GM23338 (cell line): ENCODE measurements around the gene THSD4. TPM values are rescaled to one million over a fixed set of nuclear protein-coding genes. Genes with fewer than 3 reads are reported as not detected.

Source experiments
- ATAC-seq: fragments of 200-7000 bp; cut with Tn5 transposase; 3 replicates; pipeline ENCODE4 v1.9.1; 2020
- DNase-seq: peaks from one replicate; pipeline ENCODE4 v3.0.0-alpha.2; 2015; ENCODE audit warnings: low spot score
- H2AFZ ChIP-seq: fragments of 200-600 bp; sonication (generic); 2 replicates; pipeline ENCODE4 v1.8.0; 2016; ENCODE audit warnings: antibody characterized with exemption, mild to moderate bottlenecking, moderate library complexity
- H3F3A ChIP-seq: fragments of 200-600 bp; sonication (generic); replicated peaks from 2 replicates; pipeline ENCODE4 v1.8.0; 2017; ENCODE audit warnings: antibody characterized with exemption, mixed run types, low read depth
- H3K27ac ChIP-seq: fragments of 200-600 bp; sonication (generic); 2 replicates; pipeline ENCODE4 v1.6.1; 2016; ENCODE audit warnings: low read depth
- H3K27me3 ChIP-seq: fragments of 200-600 bp; sonication (generic); 2 replicates; pipeline ENCODE4 v1.8.0; 2016; ENCODE audit warnings: mild to moderate bottlenecking, mixed run types, moderate library complexity; ENCODE audit not compliant: insufficient read depth
- H3K36me3 ChIP-seq: fragments of 200-600 bp; sonication (generic); 2 replicates; pipeline ENCODE4 v1.8.0; 2016; ENCODE audit warnings: mild to moderate bottlenecking; ENCODE audit not compliant: insufficient read depth
- H3K4me1 ChIP-seq: fragments of 200-600 bp; sonication (generic); 2 replicates; pipeline ENCODE4 v1.8.0; 2016; ENCODE audit warnings: mild to moderate bottlenecking, moderate library complexity; ENCODE audit not compliant: insufficient read depth
- H3K4me2 ChIP-seq: fragments of 200-600 bp; sonication (generic); 2 replicates; pipeline ENCODE4 v1.7.1; 2017; ENCODE audit warnings: mixed run types
- H3K4me3 ChIP-seq: fragments of 200-600 bp; sonication (generic); 2 replicates; pipeline ENCODE4 v1.6.1; 2016; ENCODE audit warnings: mixed run types
- H3K79me2 ChIP-seq: fragments of 200-600 bp; sonication (generic); replicated peaks from 2 replicates; pipeline ENCODE4 v1.8.0; 2017; ENCODE audit warnings: mild to moderate bottlenecking; ENCODE audit not compliant: insufficient read depth
- H3K9me2 ChIP-seq: fragments of 200-600 bp; sonication (generic); 2 replicates; pipeline ENCODE4 v1.8.0; 2017; ENCODE audit not compliant: insufficient read depth
- H4K20me1 ChIP-seq: fragments of 200-600 bp; sonication (generic); replicated peaks from 2 replicates; pipeline ENCODE4 v1.8.0; 2017; ENCODE audit warnings: mild to moderate bottlenecking; ENCODE audit not compliant: insufficient read depth
- H3K27ac Mint-ChIP-seq: 2 replicates; pipeline ENCODE4 v1.8.0; 2020; ENCODE audit warnings: inconsistent platforms, mild to moderate bottlenecking, moderate library complexity, mixed read lengths
- H3K27me3 Mint-ChIP-seq: 3 replicates; pipeline ENCODE4 v1.8.0; 2022; ENCODE audit warnings: low read depth, mild to moderate bottlenecking, moderate library complexity, mixed read lengths, inconsistent platforms; ENCODE audit not compliant: insufficient read depth, poor library complexity
- H3K36me3 Mint-ChIP-seq: 3 replicates; pipeline ENCODE4 v1.8.0; 2021; ENCODE audit warnings: low read depth, mild to moderate bottlenecking, inconsistent platforms, moderate library complexity, mixed read lengths
- H3K4me1 Mint-ChIP-seq: 3 replicates; pipeline ENCODE4 v1.8.0; 2020; ENCODE audit warnings: mild to moderate bottlenecking, inconsistent platforms, mixed read lengths
- H3K4me3 Mint-ChIP-seq: 3 replicates; pipeline ENCODE4 v1.8.0; 2021; ENCODE audit warnings: moderate library complexity, mild to moderate bottlenecking, inconsistent platforms, mixed read lengths
- H3K9me3 Mint-ChIP-seq: 3 replicates; pipeline ENCODE4 v1.8.0; 2020; ENCODE audit warnings: moderate library complexity, mild to moderate bottlenecking, inconsistent platforms, mixed read lengths
- CREB1 ChIP-seq: fragments of 250-450 bp; sonication (Bioruptor Pico); IDR thresholded peaks from 2 replicates; pipeline ENCODE4 v1.5.0; 2020; ENCODE audit warnings: low read depth, mild to moderate bottlenecking, moderate library complexity
- CTCF ChIP-seq, 2 experiments: fragments of 200-600 bp in 1 of 2; sonication (generic) in 1 of 2; conservative IDR thresholded peaks; 2 replicates each; pipeline versions ENCODE4 v1.5.1 to v1.6.1; 2016 to 2017; ENCODE audit warnings: antibody characterized with exemption in 2 of 2, low read depth in 2 of 2, mild to moderate bottlenecking in 2 of 2, moderate library complexity in 1 of 2
- EZH2 ChIP-seq: fragments of 200-600 bp; sonication (generic); IDR thresholded peaks from one replicate; pipeline ENCODE4 v1.8.0; 2017; ENCODE audit warnings: antibody characterized with exemption, mild to moderate bottlenecking, low read depth; ENCODE audit not compliant: unreplicated experiment
- EZH2phosphoT487 ChIP-seq: fragments of 200-600 bp; sonication (generic); IDR thresholded peaks from one replicate; pipeline ENCODE4 v1.8.1; 2018; ENCODE audit warnings: antibody characterized with exemption; ENCODE audit not compliant: unreplicated experiment
- JUNB ChIP-seq: IDR thresholded peaks from one replicate; pipeline ENCODE4 v1.6.1; 2016; ENCODE audit warnings: antibody characterized with exemption; ENCODE audit not compliant: unreplicated experiment
- NANOG ChIP-seq: IDR thresholded peaks from 2 replicates; pipeline ENCODE4 v1.6.1; 2016; ENCODE audit warnings: antibody characterized with exemption, borderline replicate concordance
- POLR2AphosphoS5 ChIP-seq: IDR thresholded peaks from 2 replicates; pipeline ENCODE4 v1.6.1; 2016; ENCODE audit warnings: antibody characterized with exemption, low read depth
- STAT1 ChIP-seq: IDR thresholded peaks from one replicate; pipeline ENCODE4 v1.6.1; 2016; ENCODE audit warnings: antibody characterized with exemption; ENCODE audit not compliant: unreplicated experiment
- ZNF114 ChIP-seq: fragments of 250-450 bp; sonication (Bioruptor Pico); IDR thresholded peaks from 2 replicates; pipeline ENCODE4 v1.5.0; 2020; ENCODE audit warnings: mild to moderate bottlenecking, moderate library complexity
- ZNF331 ChIP-seq: fragments of 250-450 bp; sonication (Bioruptor Pico); IDR thresholded peaks from 2 replicates; pipeline ENCODE4 v1.5.0; 2020; ENCODE audit warnings: low read depth, mild to moderate bottlenecking, moderate library complexity
- ZNF462 ChIP-seq: fragments of 250-450 bp; sonication (Bioruptor Pico); IDR thresholded peaks from 2 replicates; pipeline ENCODE4 v1.5.0; 2020; ENCODE audit warnings: mild to moderate bottlenecking, moderate library complexity
- polyA plus RNA-seq: library from polyadenylated mRNA; unstranded; fragments of >200 nt; fragmentation: Nextera tagmentation; extraction: Ambion mirVana; gene quantifications from 2 replicates; pipeline ENCODE4 v1.2.1, GENCODE V29; 2016
- total RNA-seq: library from RNA; depleted of rRNA; stranded (reverse); fragments of >200 nt; shearing (Covaris generic); gene quantifications from 2 replicates; pipeline ENCODE4 v1.2.3, GENCODE V29; 2014
- TF ChIP-seq, protein P1 (sequence below): IDR thresholded peaks from 2 replicates; pipeline ENCODE4 v1.6.1; 2016; ENCODE audit warnings: antibody characterized with exemption
- TF ChIP-seq, protein P2 (sequence below): IDR thresholded peaks from one replicate; pipeline ENCODE4 v1.6.1; 2018; ENCODE audit warnings: antibody characterized with exemption; ENCODE audit not compliant: unreplicated experiment

Gene THSD4
- total and polyA plus RNA-seq, 2 experiments from 2014 or later: 2.0 to 7.4 TPM

GRCh38 chr15:71785996-71786395 is 670.7 kb downstream of the THSD4 start:
- no peak overlapping the region for H2AFZ ChIP-seq
- H4K20me1 ChIP-seq: no peaks in the 10 kb centered on the region
- H3K4me2 ChIP-seq: no peak overlapping the region
- no peaks in the 10 kb centered on the region for H3K79me2 ChIP-seq
- Mint-ChIP-seq H3K9me3 (no peaks in the 10 kb centered on the region), H3K4me3 (no peak overlapping the region), H3K27me3 (peaks cover 3% of the 10 kb centered on the region), H3K4me1 (0 out of 3 replicates have a peak, but pooled peaks cover 2% of the 10 kb centered on the region), H3K36me3 (no peaks in the 10 kb centered on the region), H3K27ac (no peak overlapping the region)
- H3K27ac ChIP-seq: no peak overlapping the region
- no peaks in the 10 kb centered on the region for H3F3A ChIP-seq
- ATAC-seq: no peak
- DNase-seq: no peak
- no peaks in the 10 kb centered on the region for H3K36me3 ChIP-seq
- no peak overlapping the region for H3K4me3 ChIP-seq
- no peaks in the 10 kb centered on the region for H3K4me1 ChIP-seq
- no peaks in the 10 kb centered on the region for H3K9me2 ChIP-seq
- TF ChIP-seq ZNF462 (CRISPR knock-in tag): no peak
- no peak for TF ChIP-seq EZH2phosphoT487
- TF ChIP-seq POLR2AphosphoS5: no peak
- TF ChIP-seq CTCF (conservative IDR thresholded peaks at IDR 0.05; ENCODE audit: low read depth in 2 of 2): no peak
- no peak for TF ChIP-seq ZNF114 (CRISPR knock-in tag)
- TF ChIP-seq STAT1: no peak
- no peak for TF ChIP-seq ZNF331 (CRISPR knock-in tag)
- TF ChIP-seq, protein P1, sequence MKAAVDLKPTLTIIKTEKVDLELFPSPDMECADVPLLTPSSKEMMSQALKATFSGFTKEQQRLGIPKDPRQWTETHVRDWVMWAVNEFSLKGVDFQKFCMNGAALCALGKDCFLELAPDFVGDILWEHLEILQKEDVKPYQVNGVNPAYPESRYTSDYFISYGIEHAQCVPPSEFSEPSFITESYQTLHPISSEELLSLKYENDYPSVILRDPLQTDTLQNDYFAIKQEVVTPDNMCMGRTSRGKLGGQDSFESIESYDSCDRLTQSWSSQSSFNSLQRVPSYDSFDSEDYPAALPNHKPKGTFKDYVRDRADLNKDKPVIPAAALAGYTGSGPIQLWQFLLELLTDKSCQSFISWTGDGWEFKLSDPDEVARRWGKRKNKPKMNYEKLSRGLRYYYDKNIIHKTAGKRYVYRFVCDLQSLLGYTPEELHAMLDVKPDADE: no peak
- TF ChIP-seq, protein P2, sequence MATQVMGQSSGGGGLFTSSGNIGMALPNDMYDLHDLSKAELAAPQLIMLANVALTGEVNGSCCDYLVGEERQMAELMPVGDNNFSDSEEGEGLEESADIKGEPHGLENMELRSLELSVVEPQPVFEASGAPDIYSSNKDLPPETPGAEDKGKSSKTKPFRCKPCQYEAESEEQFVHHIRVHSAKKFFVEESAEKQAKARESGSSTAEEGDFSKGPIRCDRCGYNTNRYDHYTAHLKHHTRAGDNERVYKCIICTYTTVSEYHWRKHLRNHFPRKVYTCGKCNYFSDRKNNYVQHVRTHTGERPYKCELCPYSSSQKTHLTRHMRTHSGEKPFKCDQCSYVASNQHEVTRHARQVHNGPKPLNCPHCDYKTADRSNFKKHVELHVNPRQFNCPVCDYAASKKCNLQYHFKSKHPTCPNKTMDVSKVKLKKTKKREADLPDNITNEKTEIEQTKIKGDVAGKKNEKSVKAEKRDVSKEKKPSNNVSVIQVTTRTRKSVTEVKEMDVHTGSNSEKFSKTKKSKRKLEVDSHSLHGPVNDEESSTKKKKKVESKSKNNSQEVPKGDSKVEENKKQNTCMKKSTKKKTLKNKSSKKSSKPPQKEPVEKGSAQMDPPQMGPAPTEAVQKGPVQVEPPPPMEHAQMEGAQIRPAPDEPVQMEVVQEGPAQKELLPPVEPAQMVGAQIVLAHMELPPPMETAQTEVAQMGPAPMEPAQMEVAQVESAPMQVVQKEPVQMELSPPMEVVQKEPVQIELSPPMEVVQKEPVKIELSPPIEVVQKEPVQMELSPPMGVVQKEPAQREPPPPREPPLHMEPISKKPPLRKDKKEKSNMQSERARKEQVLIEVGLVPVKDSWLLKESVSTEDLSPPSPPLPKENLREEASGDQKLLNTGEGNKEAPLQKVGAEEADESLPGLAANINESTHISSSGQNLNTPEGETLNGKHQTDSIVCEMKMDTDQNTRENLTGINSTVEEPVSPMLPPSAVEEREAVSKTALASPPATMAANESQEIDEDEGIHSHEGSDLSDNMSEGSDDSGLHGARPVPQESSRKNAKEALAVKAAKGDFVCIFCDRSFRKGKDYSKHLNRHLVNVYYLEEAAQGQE: no peak
- TF ChIP-seq CREB1 (CRISPR knock-in tag): no peak
- TF ChIP-seq NANOG: no peak
- TF ChIP-seq JUNB: no peak
- TF ChIP-seq EZH2: no peak
- H3K27me3 ChIP-seq: no peaks in the 10 kb centered on the region
